IMR-90 (cell line): ENCODE results near the gene C10orf105. TPM values are rescaled to one million over a fixed set of nuclear protein-coding genes. Genes with fewer than 3 reads are reported as not detected.
A peak's percentile ranks its signal among the peaks of the same experiment; 100 is the strongest.

ENCODE experiments used
- ATAC-seq: fragments of 200-7000 bp; cut with Tn5 transposase; 2 replicates; pipeline ENCODE4 v1.9.1; 2020; ENCODE audit warnings: low read depth, mild to moderate bottlenecking, moderate library complexity
- BruUV-seq: library from RNA; stranded (reverse); fragments of 400-500 nt; replicated peaks from 2 replicates; lab custom pipeline; 2021; lab: Mats Ljungman, UMichigan
- CTCF ChIA-PET: fragments of 300-600 bp; formaldehyde crosslinking; extraction: SDS; loops from one replicate; lab custom pipeline; 2021; ENCODE audit warnings: antibody characterized with exemption; lab: Yijun Ruan, JAX
- POLR2A ChIA-PET: fragments of 300-600 bp; sonication (Branson Sonifier 250); formaldehyde crosslinking; loops from one replicate; lab custom pipeline; 2022; ENCODE audit warnings: antibody characterized with exemption; ENCODE audit not compliant: unreplicated experiment; lab: Charles Lee
- DNase-seq: peaks from one replicate; pipeline ENCODE4 v3.0.0; 2013
- H2AFZ ChIP-seq: replicated peaks from 2 replicates; pipeline ENCODE3; 2013; ENCODE audit warnings: low read length, mild to moderate bottlenecking; ENCODE audit not compliant: poor library complexity
- H2AK5ac ChIP-seq: 2 replicates; pipeline ENCODE4 v1.6.1; 2013; ENCODE audit warnings: low read depth, low read length, inconsistent platforms
- H2AK9ac ChIP-seq: replicated peaks from 2 replicates; pipeline ENCODE3; 2013; ENCODE audit warnings: mild to moderate bottlenecking, low read depth, low read length, moderate library complexity; ENCODE audit not compliant: poor library complexity
- H2BK120ac ChIP-seq: 2 replicates; pipeline ENCODE4 v1.6.1; 2013; ENCODE audit warnings: low read depth, low read length, inconsistent platforms
- H2BK15ac ChIP-seq: 3 replicates; pipeline ENCODE4 v1.6.1; 2013; ENCODE audit warnings: low read depth, low read length, inconsistent platforms
- H2BK20ac ChIP-seq: 2 replicates; pipeline ENCODE4 v1.6.1; 2013; ENCODE audit warnings: low read depth, mild to moderate bottlenecking, inconsistent platforms, low read length, moderate library complexity
- H2BK5ac ChIP-seq: 2 replicates; pipeline ENCODE4 v1.6.1; 2013; ENCODE audit warnings: mild to moderate bottlenecking, low read depth, low read length, inconsistent platforms; ENCODE audit not compliant: poor library complexity, severe bottlenecking
- H3K14ac ChIP-seq: replicated peaks from 2 replicates; pipeline ENCODE4 v1.6.1; 2013; ENCODE audit warnings: low read depth, low read length, inconsistent platforms
- H3K18ac ChIP-seq: 2 replicates; pipeline ENCODE4 v1.6.1; 2013; ENCODE audit warnings: low read depth, low read length, control low read depth
- H3K23ac ChIP-seq: 2 replicates; pipeline ENCODE4 v1.6.1; 2013; ENCODE audit warnings: low read depth, low read length, inconsistent platforms
- H3K27ac ChIP-seq: 2 replicates; pipeline ENCODE4 v1.5.1; 2013; ENCODE audit warnings: mild to moderate bottlenecking, control low read depth, low read length; ENCODE audit not compliant: insufficient read depth
- H3K27me3 ChIP-seq: 2 replicates; pipeline ENCODE4 v1.6.1; 2013; ENCODE audit warnings: low read length; ENCODE audit not compliant: control insufficient read depth, insufficient read depth
- H3K36me3 ChIP-seq: 2 replicates; pipeline ENCODE4 v1.6.1; 2013; ENCODE audit warnings: low read length, mixed read lengths; ENCODE audit not compliant: control insufficient read depth, insufficient read depth
- H3K4ac ChIP-seq: 2 replicates; pipeline ENCODE4 v1.6.1; 2013; ENCODE audit warnings: low read depth, low read length, inconsistent platforms
- H3K4me1 ChIP-seq: 2 replicates; pipeline ENCODE4 v1.6.1; 2013; ENCODE audit warnings: low read length, mixed read lengths; ENCODE audit not compliant: control insufficient read depth, insufficient read depth
- H3K4me2 ChIP-seq: 2 replicates; pipeline ENCODE4 v1.6.1; 2013; ENCODE audit warnings: low read depth, mild to moderate bottlenecking, control low read depth, low read length, moderate library complexity
- H3K4me3 ChIP-seq: 2 replicates; pipeline ENCODE4 v1.5.1; 2013; ENCODE audit warnings: low read depth, mild to moderate bottlenecking, control low read depth, low read length, moderate library complexity; ENCODE audit not compliant: insufficient read depth
- H3K56ac ChIP-seq: 2 replicates; pipeline ENCODE4 v1.6.1; 2013; ENCODE audit warnings: low read length, inconsistent platforms; ENCODE audit not compliant: insufficient read depth; ENCODE audit errors: extremely low read depth
- H3K79me1 ChIP-seq, 2 experiments: 2 replicates each; pipeline ENCODE4 v1.6.1; 2013; ENCODE audit warnings: low read length in 2 of 2, inconsistent platforms in 1 of 2, low read depth in 1 of 2
- H3K9ac ChIP-seq: 2 replicates; pipeline ENCODE4 v1.6.1; 2013; ENCODE audit warnings: low read depth, low read length, control low read depth
- H3K9me1 ChIP-seq: 2 replicates; pipeline ENCODE4 v1.6.1; 2013; ENCODE audit warnings: low read length, inconsistent platforms; ENCODE audit not compliant: insufficient read depth
- H3K9me3 ChIP-seq: 2 replicates; pipeline ENCODE4 v1.6.1; 2013; ENCODE audit warnings: low read length; ENCODE audit not compliant: control insufficient read depth, insufficient read depth
- H4K20me1 ChIP-seq: 2 replicates; pipeline ENCODE4 v1.6.1; 2013; ENCODE audit warnings: low read length, inconsistent platforms; ENCODE audit not compliant: insufficient read depth
- H4K5ac ChIP-seq: 2 replicates; pipeline ENCODE4 v1.6.1; 2013; ENCODE audit warnings: mild to moderate bottlenecking, low read depth, low read length, control low read depth
- H4K8ac ChIP-seq, 2 experiments: 2 replicates each; pipeline ENCODE4 v1.6.1; 2013; ENCODE audit warnings: low read depth in 2 of 2, low read length in 2 of 2, control low read depth in 1 of 2, inconsistent platforms in 1 of 2
- H4K91ac ChIP-seq: 2 replicates; pipeline ENCODE4 v1.6.1; 2013; ENCODE audit warnings: low read depth, low read length, inconsistent platforms; ENCODE audit not compliant: insufficient read depth
- BHLHE40 ChIP-seq: fragments of 150-350 bp; IDR thresholded peaks from 2 replicates; pipeline ENCODE4 v1.6.1; 2016; ENCODE audit warnings: mild to moderate bottlenecking, low read depth, low read length
- RFX5 ChIP-seq: IDR thresholded peaks from 2 replicates; pipeline ENCODE4 v1.8.0; 2012; ENCODE audit warnings: low read depth, mild to moderate bottlenecking, low read length, moderate library complexity
- WGBS, 2 experiments: methylation state at CpG; one replicate each; pipeline versions ENCODE4 v1.1.5 to v1.1.7; 2013; ENCODE audit warnings: missing lambda C conversion rate in 2 of 2; ENCODE audit not compliant: insufficient read length in 1 of 2; ENCODE audit errors: extremely low coverage in 2 of 2; 5-methylcytosine and 5-hydroxymethylcytosine counted together
- dilution Hi-C: fragments of 300-500 bp; cut with HindIII; formaldehyde crosslinking; loops from one replicate; pipeline ENCODE4 v1.14.3; 2018; ENCODE audit warnings: low sequenced_read_pairs; ENCODE audit not compliant: unreplicated experiment
- in situ Hi-C: fragments of 300-500 bp; cut with MboI; formaldehyde crosslinking; loops from 3 replicates; pipeline ENCODE4 v1.14.3; 2019; ENCODE audit warnings: low sequenced_read_pairs, inconsistent platforms, mixed read lengths
- intact Hi-C: fragments of 100-400 bp; cut with micrococcal nuclease; formaldehyde crosslinking; loops from 2 replicates; pipeline ENCODE4 v1.10.0; 2022
- polyA plus RNA-seq, 3 experiments: library from polyadenylated mRNA; depleted of rRNA; stranded (reverse); fragments of >200 nt; gene quantifications; 2 replicates each; pipeline ENCODE4 v1.2.3, GENCODE V29; 2012; ENCODE audit warnings: low replicate concordance in 1 of 3
- total RNA-seq: library from RNA; depleted of rRNA; stranded (reverse); fragments of >200 nt; gene quantifications from 2 replicates; pipeline ENCODE4 v1.2.3, GENCODE V29; 2012
- TF ChIP-seq, protein P1 (sequence below): conservative IDR thresholded peaks from 2 replicates; pipeline ENCODE4 v1.5.1; 2012; ENCODE audit warnings: mild to moderate bottlenecking, low read depth, low read length, improper control_type of control experiment

The C10orf105 gene
- total and polyA plus RNA-seq, 2 of the 4 experiments (the other 2 are of a cell fraction) = under 0.01 TPM; not detected in 1

DNA sequence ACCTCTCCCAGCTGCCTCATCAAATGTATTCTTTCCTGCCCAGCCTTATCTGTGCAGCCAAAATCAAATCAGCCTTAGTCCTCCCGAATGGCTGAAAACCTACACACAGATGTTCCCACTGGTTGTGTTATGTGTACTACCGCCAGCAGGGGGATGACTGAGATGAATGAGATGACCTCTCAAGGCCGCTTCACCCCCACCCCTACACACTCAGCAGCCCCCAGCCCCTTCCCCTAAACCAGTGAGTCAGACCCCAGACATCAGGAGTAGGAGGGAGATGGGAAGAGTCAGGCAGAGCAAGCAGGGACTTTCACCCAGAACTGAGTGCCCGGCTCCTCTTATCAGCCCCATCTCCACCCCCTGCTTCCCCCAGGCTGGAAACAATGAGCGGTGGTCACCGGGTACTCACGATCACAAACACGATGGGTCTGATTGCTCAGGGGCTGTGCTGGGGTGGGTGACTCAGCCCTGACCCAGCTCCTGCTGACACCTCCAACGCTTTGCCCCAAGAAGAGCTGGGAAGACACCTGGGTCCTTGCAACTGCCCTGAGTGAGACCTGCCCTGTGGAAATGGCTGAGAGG lies 6.5 kb upstream of the C10orf105 start:
- in situ Hi-C loops = no loop called here
- ChIA-PET POLR2A (no interaction called here), CTCF (interaction anchor here (0.6 to 1.1 kb wide), 4 partner anchors 14 to 114 kb away, joined by 3 read pairs; no protein-coding TSS in a partner anchor)
- ATAC-seq (peak; percentile 60), DNase-seq (peak; percentile 39)
- Histone ChIP-seq H2BK15ac (no peak overlapping the region), H3K9me3 (no peaks in the 10 kb centered on the region; the same call in 1 of the 2 replicates), H3K9ac (no peak overlapping the region), H4K5ac (no peak overlapping the region), H3K4me3 (no peak overlapping the region), H2BK20ac (no peak overlapping the region), H3K4me1 (peaks cover 9% of the 10 kb centered on the region; the same call in 1 of the 2 replicates), H4K8ac (no peak overlapping the region), H3K56ac (no peak overlapping the region), H3K4me2 (no peak overlapping the region), H3K27ac (no peak overlapping the region), H3K14ac (no peak overlapping the region), H4K91ac (no peak overlapping the region), H4K20me1 (no peaks in the 10 kb centered on the region), H3K27me3 (peaks cover 1% of the 10 kb centered on the region), H3K9me1 (no peaks in the 10 kb centered on the region), H2AK5ac (no peak overlapping the region), H3K4ac (no peak overlapping the region), H3K79me1 (no peaks in the 10 kb centered on the region), H2BK120ac (no peak overlapping the region), H3K23ac (no peak overlapping the region), H3K36me3 (no peaks in the 10 kb centered on the region), H3K18ac (no peak overlapping the region), H2BK5ac (no peak overlapping the region), H2AFZ (no peak overlapping the region), H2AK9ac (no peak overlapping the region)
- BruUV-seq = no TSS peak
- no CpG with 5 or more reads among the region's 9 CpGs for WGBS, 2 experiments
- dilution Hi-C loops = no loop called here
- TF ChIP-seq BHLHE40 (0 out of 2 replicates have a peak, but pooled peaks have one; percentile 7), RFX5 (no peak)
- TF ChIP-seq, protein P1, sequence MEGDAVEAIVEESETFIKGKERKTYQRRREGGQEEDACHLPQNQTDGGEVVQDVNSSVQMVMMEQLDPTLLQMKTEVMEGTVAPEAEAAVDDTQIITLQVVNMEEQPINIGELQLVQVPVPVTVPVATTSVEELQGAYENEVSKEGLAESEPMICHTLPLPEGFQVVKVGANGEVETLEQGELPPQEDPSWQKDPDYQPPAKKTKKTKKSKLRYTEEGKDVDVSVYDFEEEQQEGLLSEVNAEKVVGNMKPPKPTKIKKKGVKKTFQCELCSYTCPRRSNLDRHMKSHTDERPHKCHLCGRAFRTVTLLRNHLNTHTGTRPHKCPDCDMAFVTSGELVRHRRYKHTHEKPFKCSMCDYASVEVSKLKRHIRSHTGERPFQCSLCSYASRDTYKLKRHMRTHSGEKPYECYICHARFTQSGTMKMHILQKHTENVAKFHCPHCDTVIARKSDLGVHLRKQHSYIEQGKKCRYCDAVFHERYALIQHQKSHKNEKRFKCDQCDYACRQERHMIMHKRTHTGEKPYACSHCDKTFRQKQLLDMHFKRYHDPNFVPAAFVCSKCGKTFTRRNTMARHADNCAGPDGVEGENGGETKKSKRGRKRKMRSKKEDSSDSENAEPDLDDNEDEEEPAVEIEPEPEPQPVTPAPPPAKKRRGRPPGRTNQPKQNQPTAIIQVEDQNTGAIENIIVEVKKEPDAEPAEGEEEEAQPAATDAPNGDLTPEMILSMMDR = peak; percentile 45
- intact Hi-C loops = no loop called here
